ENCODE measurements around the gene ANGPTL8.

ANGPTL8 gene

GRCh38 chr19:11261431-11261970 is 22.1 kb downstream of the ANGPTL8 start:
- no peak for DNase-seq (ENCODE audit: low read depth)

- DNase-seq (ENCODE audit: low read depth): peak; percentile 25
Observed at GRCh38 chr19:11261971-11262839, 22.8 kb downstream of the ANGPTL8 start, which contains the start of gene DOCK6. DOCK6 (minus strand) TSS chr19:11262524; CDS start chr19:11262440, 84 bp downstream.

- DNase-seq (ENCODE audit: low read depth): no peak
Observed at GRCh38 chr19:11263726-11264125, 24.3 kb downstream of the ANGPTL8 start.

- no peak for DNase-seq (ENCODE audit: low read depth)
Observed at GRCh38 chr19:11264452-11265176, 25.2 kb downstream of the ANGPTL8 start.

- no peak for DNase-seq (ENCODE audit: low read depth)
Observed at GRCh38 chr19:11265177-11265784, 25.9 kb downstream of the ANGPTL8 start.

GRCh38 chr19:11265785-11266236 is 26.4 kb downstream of the ANGPTL8 start:
- no peak for DNase-seq (ENCODE audit: low read depth)

- no peak for DNase-seq (ENCODE audit: low read depth)
Observed at GRCh38 chr19:11267316-11268085, 28.1 kb downstream of the ANGPTL8 start.

GRCh38 chr19:11268783-11269267 is 29.4 kb downstream of the ANGPTL8 start:
- no peak for DNase-seq (ENCODE audit: low read depth)

- no peak for DNase-seq (ENCODE audit: low read depth)
Observed at GRCh38 chr19:11269408-11269807, 30.0 kb downstream of the ANGPTL8 start.

GRCh38 chr19:11273296-11273695 is 33.9 kb downstream of the ANGPTL8 start:
- no peak for DNase-seq (ENCODE audit: low read depth)

GRCh38 chr19:11273989-11274388 is 34.6 kb downstream of the ANGPTL8 start:
- no peak for DNase-seq (ENCODE audit: low read depth)

GRCh38 chr19:11274533-11275086 is 35.2 kb downstream of the ANGPTL8 start:
- no peak for DNase-seq (ENCODE audit: low read depth)

- no peak for DNase-seq (ENCODE audit: low read depth)
Observed at GRCh38 chr19:11278670-11279069, 39.3 kb downstream of the ANGPTL8 start.

GRCh38 chr19:11279505-11280236 is 40.3 kb downstream of the ANGPTL8 start:
- DNase-seq (ENCODE audit: low read depth): no peak

GRCh38 chr19:11281356-11282049 is 42.1 kb downstream of the ANGPTL8 start:
- no peak for DNase-seq (ENCODE audit: low read depth)

- DNase-seq (ENCODE audit: low read depth): no peak
Observed at GRCh38 chr19:11284515-11284914, 45.1 kb downstream of the ANGPTL8 start.

GRCh38 chr19:11286312-11286974 is 47.0 kb downstream of the ANGPTL8 start:
- no peak for DNase-seq (ENCODE audit: low read depth)

- DNase-seq (ENCODE audit: low read depth): no peak
Observed at GRCh38 chr19:11288349-11288748, 48.9 kb downstream of the ANGPTL8 start.

- no peak for DNase-seq (ENCODE audit: low read depth)
Observed at GRCh38 chr19:11290256-11290655, 50.8 kb downstream of the ANGPTL8 start.

All from activated T-cell treated with anti-CD3 and anti-CD28 coated beads for 48 hours (primary cell).